ENCODE measurements around the gene MMP2. TPM values are rescaled to one million over a fixed set of nuclear protein-coding genes. Genes with fewer than 3 reads are reported as not detected.

Gene MMP2
- total RNA-seq (2022; extraction: Qiagen RNA extraction; ENCODE audit: low read depth) = 7.2 to 11.6 TPM (median 9.5 TPM) in 5 replicates

GRCh38 chr16:55478827-55479429 is at the start of gene MMP2:
MMP2 (plus strand) TSS chr16:55479198; CDS start chr16:55479480, 282 bp downstream.

GRCh38 chr16:55508941-55509931 is 30.2 kb downstream of the MMP2 start, which contains the start of gene LPCAT2:
LPCAT2 (plus strand) TSS chr16:55509072; CDS start chr16:55509182, 110 bp downstream.

Other genes with a start within 250 kb of the MMP2 start
- not detected in 5 replicates for gene IRX6, start 155.0 kb upstream of the MMP2 start, total RNA-seq (2022; extraction: Qiagen RNA extraction; ENCODE audit: low read depth)
- gene LPCAT2, start 29.9 kb downstream of the MMP2 start, total RNA-seq (2022; extraction: Qiagen RNA extraction; ENCODE audit: low read depth) = 4.0 to 7.4 TPM (median 4.7 TPM) in 5 replicates
- gene CAPNS2, start 87.5 kb downstream of the MMP2 start, total RNA-seq (2022; extraction: Qiagen RNA extraction; ENCODE audit: low read depth) = not detected in 5 replicates
- 0.03 to 0.07 TPM in 2 of 5 replicates, not detected in the others for gene SLC6A2, start 176.8 kb downstream of the MMP2 start, total RNA-seq (2022; extraction: Qiagen RNA extraction; ENCODE audit: low read depth)

Measured in A549 treated with GW870086 at 1 μM for 4 hours (cell line).